GM11168 (cell line): ENCODE results near the gene FGFR3.

Experiments used
- in situ Hi-C: fragments of 300-500 bp; cut with MboI; formaldehyde crosslinking; loops from one replicate; pipeline ENCODE4 v1.12.0; 2022; ENCODE audit warnings: low sequenced_read_pairs; ENCODE audit not compliant: unreplicated experiment

Gene FGFR3

DNA sequence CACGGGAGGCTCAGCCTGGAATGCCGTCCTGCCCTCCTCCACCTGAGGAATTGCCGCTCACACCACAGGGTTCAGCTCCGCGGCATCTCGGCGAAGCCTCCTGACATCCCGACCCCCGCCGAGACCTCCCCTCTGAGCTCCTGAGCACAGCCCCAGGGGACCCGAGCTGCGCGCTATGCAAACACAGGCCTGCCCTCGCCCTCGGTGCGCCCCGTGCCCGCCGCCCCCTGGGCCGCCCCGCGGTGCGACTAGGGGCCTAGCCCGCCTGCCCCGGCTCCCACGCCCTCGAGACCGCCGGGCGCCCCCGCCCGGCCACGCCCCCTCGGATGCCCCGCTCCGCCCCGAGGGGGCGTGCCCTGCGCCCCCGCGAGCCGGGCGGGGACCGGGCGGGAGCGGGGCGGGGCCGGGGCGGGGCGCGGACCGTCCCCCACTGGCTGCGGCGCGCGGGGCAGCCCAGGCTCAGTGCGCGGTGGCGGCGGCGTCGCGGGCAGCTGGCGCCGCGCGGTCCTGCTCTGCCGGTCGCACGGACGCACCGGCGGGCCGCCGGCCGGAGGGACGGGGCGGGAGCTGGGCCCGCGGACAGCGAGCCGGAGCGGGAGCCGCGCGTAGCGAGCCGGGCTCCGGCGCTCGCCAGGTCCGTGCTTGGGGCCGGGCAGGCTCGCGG, at the start of gene FGFR3:
Gene FGFR3, plus strand, starts transcription at position 462 of the 664 bp plus-strand sequence. CDS start 642 bp downstream, outside the sequence.
- in situ Hi-C loops: no loop called here

DNA sequence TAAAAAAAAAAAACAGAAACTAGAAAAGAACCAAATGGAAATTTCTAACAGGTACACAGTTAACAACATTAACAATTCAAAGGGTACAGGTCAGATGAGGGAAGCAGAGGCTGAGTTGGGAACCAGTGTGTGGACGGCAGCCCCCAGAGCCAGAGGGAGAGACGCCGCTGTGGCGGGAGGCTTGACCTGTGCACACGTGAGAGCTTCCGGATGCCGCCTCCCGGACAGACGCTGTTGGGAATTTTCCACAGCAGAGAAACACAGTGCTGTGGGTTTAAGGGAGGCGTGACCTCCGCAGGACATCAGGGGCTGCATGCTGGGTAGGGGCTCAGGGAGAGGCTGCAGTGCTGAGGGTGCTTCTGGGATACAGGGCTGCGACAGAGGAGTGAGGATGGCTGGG, 49.5 kb upstream of the FGFR3 start:
- in situ Hi-C loops: loop anchor here (10.0 kb wide), 1 partner anchor 71 kb away; no protein-coding TSS in a partner anchor

DNA sequence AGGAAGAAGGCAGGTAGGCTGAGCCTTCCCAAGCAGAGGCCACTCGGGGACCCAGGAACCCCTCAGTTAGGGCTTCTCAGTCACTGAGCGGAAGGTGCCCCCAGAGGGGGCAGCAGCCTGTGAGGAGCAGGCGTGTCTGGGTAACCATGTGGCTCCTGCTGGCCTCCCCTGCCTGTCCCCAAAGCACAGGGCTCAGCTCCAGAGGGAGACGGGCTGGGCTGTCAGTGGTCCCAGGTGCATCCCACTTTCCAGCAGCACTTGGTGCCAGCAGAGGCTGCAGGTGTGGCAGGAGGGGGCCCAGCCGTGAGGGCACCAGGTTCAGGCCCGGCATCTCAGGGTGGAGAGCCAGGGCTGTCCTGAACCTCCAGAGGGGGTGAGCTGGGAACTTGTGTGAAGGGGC, 49.1 kb upstream of the FGFR3 start:
- in situ Hi-C loops: loop anchor here (10.0 kb wide), 1 partner anchor 71 kb away; no protein-coding TSS in a partner anchor

DNA sequence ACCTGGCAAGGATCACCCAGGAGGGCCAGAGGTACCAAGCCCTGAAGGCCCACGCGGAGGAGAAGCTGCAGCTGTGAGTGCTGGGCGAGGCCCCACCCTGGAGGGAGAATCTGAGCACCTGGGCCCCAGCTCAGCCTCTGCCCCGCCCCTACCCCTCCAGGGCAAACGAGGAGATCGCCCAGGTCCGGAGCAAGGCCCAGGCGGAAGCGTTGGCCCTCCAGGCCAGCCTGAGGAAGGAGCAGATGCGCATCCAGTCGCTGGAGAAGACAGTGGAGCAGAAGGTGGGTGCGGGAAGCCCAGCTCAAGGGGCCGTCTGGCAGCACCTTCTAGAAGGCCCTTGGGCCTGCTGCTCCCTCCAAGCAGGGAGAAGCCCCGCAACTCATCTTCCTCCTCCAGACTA, 48.5 kb upstream of the FGFR3 start:
- in situ Hi-C loops: loop anchor here (10.0 kb wide), 1 partner anchor 70 kb away; no protein-coding TSS in a partner anchor

DNA sequence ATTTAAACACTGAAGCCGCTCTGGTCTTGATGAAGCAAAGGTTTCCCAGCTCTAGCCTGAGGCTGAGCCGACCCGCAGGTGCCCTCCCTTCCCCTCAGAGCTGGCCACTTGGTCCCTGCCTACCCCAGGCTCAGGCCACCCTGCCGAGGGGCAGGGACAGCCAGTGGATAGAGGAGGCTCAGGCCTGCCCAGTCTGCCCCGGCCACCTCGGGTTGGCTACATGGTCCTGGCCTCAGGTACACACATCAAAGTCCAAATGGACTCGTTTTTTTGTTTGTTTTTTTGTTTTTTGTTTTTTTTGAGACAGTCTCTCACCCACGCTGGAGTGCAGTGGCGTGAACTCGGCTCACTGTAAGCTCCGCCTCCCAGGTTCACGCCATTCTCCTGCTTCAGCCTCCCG, 47.9 kb upstream of the FGFR3 start:
- in situ Hi-C loops: loop anchor here (10.0 kb wide), 1 partner anchor 70 kb away; no protein-coding TSS in a partner anchor

DNA sequence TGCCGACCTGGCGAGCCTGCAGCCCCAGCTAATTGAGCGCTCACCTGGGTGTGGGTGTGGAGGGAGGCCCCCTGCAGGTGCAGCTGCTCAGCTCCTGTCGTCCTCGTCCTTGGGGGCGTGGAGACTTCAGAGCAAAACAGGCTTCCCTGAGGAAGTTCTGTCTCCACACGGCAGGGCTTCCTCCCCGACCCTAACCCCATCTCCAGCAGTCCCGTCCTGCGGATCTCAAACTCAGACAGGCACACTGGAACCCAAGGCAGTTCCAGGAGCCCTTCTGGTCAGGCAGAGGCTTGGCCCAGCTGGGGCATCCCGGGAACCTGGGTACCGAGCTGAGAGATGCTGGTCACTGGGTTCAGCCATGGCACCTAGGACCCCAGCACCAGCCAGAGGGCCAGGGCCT, 47.4 kb upstream of the FGFR3 start:
- in situ Hi-C loops: loop anchor here (10.0 kb wide), 1 partner anchor 69 kb away; no protein-coding TSS in a partner anchor

DNA sequence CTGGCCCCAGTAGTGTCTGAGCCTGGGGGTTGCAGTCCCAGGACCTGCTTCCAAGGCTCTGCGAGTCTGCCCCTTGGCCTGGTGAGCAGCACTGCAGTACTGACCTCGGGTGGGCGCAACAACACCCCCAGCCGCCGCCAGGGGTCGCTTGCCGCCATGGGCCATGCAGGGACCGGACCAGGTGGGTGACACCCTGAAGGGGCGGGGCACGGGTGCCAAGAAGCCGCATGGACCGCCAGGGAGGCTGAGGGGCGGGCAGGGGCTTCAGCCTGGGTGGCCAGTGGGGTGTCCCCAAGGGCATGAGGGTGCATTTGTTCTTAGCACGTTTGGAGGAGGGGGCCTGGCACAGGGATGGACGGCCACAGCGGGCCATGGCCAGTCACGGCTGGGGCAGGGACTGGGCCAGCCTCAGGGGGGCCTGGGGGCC, 46.8 kb upstream of the FGFR3 start:
- in situ Hi-C loops: loop anchor here (10.0 kb wide), 1 partner anchor 69 kb away; no protein-coding TSS in a partner anchor

DNA sequence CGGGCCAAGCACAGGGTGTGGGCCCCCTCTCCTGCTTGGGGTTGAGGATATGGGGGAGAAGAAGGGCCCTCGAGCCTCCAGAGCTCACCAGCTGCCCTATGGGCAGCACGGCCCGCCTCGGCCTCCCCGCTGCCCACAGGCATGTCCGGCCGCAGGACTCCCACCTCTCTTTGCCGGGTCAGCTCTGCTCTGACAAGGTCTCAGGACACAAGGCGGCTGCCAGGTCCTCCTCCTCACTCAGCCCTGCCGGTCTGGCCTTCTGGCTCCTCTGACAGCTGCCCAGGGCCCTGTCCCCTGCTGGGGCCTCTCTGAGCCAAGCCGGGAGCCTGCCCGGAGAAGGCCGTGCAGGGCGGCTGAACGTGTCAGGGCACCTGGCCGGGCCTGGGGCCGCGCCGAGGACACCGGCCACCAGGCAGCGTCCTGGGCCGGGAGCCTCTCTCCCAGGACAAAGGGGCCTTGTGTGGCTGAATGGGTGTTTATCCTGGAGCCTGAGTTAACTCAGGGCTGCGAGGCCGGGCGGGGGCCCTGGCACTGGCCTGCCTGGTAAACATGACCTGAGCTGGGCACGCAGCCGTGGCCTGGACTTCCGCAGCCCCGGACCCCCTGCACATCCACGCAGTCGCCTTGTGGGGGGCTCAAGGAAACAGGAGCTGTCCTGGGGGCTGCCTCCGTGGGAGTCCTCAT, 46.0 kb upstream of the FGFR3 start:
- in situ Hi-C loops: loop anchor here (10.0 kb wide), 1 partner anchor 68 kb away; no protein-coding TSS in a partner anchor

DNA sequence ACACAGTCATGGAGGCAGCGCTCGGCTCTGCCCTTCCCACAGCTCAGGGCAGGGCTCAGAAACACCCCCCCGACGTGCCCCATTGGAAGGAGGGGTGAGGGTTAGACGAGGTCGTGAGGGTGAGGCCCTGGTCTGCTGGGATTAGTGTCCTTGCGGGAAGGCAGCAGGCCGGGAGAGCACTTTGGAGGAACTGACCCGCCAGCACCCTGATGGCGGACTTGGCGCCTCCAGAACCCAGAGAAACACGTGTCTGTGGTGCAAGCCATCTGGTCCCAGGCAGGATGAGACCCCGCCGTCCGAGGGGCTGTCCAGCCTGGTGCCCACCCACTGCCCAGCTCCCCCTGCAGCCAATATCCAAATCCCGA, 45.5 kb upstream of the FGFR3 start:
- in situ Hi-C loops: loop anchor here (10.0 kb wide), 1 partner anchor 67 kb away; no protein-coding TSS in a partner anchor

DNA sequence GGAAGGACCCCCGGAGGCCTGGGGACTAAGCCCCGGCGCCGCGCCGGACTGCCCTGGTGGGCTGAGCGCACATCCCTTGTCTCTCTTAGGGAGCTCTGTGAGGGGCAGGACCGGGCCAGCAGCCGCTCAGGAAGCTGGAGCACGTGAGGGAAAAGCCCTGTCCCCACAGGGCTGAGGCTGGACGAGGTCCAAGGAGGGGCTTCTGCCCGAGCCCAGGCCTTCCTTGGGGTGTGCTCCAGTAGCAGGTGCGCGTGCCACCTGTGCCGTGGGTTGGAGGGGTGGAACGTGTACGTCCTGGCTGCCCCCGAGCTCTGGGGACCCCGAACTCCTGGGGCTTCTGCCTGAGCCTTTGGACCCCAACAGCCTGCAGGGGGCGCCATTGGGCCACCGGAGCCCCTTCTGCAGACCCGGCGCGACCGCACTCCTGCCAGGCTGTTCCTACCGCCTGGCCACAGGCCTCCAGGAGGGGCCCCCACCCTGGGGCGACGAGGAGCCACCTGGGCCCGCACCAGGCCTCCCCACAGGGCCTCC, 44.6 kb upstream of the FGFR3 start:
- in situ Hi-C loops: loop anchor here (10.0 kb wide), 1 partner anchor 66 kb away; no protein-coding TSS in a partner anchor

DNA sequence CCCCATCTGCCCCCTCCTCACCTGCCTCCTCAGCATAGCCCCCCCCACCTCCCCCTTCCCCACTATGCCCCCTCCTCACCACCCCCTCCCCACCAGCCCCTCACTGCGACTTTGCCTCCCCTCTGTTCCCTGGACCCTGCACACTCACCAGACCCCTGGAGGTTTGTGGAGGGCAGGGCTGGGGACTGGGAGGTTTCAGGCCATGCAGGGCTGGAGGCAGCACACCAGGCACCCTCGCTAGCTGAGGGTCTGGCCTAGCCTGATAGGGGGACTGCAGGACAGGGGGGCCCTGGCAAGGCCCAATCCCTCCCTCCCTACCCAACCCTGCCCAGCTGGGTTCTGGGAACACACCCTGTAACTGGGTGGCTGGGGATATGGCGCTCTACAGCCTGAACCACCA, 43.7 kb upstream of the FGFR3 start:
- in situ Hi-C loops: loop anchor here (10.0 kb wide), 1 partner anchor 65 kb away; no protein-coding TSS in a partner anchor

DNA sequence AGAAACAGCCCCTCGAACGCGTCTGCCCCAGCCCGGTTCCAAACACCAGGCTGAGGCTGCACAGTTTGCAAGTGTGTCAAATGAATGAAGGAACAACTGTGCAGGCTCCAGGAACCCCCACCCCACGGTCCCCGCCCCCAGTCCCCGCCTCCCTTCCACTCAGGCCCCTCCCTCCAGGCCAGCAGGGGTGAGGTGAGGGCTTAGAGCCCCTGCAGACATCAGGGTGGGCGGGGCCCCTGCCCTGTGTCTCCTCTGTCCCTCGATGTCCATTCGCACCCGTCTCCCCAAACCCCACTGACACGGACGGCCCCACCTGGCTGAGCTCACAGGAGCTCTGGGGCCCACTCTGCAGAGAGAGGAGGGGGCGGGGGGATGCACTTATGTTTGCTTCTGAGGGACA, 43.3 kb upstream of the FGFR3 start:
- in situ Hi-C loops: loop anchor here (10.0 kb wide), 1 partner anchor 65 kb away; no protein-coding TSS in a partner anchor

DNA sequence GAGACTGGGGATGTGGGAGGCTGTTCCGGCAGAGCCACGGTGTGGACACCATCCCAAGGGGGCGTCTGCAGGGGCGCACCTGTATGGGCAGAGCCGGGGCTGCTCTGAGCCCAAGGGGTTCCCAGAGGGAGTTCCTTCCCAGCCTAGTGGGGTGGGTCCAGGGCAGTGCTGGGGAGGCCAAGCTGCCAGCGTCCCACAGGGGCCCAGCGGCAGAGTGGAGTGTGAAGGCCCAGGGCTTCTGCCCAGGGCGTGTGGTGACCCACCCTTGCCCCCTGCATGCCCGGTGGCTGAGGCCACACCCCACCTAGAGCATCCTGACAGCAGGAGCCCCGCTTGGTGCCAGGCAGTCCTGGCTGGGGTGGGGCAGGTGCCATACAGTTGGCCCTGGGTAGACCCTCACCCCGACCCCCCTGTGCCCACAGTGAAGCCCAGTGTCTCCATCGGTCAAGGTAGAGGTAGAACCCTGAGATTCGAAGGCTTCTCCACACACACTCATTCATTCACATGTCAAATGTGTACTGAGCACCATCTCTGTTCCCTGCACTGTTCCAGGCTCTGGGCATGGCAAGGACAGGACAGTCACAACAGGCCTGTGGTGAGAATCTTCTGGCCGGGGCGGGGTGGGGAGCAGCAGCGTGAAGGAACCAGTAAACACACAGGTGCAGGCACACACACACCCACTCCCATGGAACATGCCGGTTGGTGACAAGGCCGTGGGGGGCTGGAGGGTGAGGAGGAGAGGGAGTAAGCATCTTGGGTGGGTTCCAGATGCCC, 42.5 kb upstream of the FGFR3 start:
- in situ Hi-C loops: no loop called here

DNA sequence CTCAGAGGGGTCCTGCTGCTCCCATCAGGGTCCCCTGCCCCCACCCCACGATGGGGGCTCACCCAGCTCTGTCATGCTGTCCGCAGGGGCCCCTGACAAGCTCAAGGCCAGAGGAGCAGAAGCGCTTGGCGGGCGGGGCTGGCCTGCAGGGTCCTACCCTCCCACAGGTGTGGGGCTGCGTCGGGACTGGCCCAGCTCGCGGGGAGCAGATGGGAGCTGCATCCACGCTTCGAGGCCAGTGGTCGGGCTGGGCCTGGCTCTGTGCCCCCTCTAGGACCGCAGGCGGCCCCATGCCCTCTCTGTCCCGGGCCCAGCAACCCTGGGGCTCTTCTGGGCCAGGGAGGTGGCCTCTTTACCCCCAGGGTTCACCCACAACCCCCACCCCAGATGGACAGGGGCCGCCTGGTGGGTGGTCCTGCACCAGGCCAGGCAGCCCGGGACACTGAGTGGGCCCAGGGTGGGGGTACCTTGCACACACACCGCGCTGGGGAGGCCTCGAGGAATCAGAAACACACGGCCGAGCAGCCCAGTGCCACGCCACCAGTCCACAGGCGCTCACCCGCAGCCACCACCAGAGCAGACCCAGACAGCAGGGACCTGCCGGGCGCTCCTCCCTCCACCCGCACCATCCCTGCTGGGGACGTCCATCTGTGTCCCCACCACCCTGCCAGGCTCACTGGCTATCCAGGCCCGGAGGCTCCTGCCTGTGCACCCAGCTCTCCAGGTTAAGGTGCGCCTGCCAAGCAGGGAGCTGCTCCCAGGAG, 41.8 kb upstream of the FGFR3 start:
- in situ Hi-C loops: no loop called here

DNA sequence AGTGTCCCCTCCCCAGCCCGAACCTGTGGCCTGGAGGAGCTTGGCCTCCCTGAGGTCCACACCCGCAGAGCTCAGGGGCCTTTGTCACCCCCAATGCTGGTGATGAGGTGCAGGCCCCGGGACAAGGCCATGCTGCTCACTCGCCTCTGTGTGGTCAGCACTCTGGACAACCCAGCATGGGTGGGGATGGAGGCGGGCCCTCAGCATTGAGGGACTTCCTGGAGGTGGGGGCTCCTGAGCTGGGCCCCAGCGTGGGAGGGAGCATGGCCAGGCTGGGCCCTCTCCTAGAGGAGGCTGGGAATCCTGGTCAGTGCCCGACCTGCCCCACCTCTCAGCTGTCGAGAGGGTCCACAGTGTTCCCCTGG, 41.2 kb upstream of the FGFR3 start:
- in situ Hi-C loops: no loop called here

DNA sequence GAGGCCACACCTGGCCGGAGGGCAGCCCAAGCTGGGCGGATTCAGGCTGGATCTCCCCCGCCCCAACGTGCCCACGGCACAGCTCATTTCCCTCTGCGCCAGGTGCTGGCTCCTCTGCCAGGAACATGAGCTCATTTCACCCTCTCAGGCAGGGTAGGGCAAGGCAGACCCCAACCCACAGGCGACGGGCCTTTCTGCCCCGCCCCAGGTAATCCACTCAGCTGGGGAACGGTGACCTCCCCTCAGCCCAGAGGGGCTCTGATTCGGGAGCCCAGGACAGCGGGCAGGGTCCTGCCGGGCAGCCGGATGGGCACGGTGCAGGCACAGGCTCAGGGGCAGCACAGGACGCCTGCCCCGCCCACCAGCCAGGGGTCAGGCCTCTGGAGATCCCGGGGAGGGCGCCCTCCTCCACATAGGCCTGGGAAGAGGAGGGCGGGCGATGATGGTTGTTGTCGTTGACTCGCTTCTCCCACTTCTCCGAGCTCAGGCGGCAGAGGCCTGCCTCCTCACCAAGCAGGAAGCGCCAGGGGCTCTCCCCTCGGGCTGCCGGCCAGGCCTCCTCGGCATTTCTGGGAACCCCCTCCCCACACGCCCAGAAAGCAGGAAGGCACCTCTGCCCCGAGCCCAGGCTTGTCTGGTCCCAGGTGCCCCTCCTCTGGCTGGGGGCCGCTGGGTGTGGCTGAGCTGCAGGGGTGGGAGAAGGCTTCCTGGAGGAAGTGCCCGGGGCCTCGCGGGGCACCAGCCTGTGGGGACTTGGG, 40.6 kb upstream of the FGFR3 start:
- in situ Hi-C loops: no loop called here

DNA sequence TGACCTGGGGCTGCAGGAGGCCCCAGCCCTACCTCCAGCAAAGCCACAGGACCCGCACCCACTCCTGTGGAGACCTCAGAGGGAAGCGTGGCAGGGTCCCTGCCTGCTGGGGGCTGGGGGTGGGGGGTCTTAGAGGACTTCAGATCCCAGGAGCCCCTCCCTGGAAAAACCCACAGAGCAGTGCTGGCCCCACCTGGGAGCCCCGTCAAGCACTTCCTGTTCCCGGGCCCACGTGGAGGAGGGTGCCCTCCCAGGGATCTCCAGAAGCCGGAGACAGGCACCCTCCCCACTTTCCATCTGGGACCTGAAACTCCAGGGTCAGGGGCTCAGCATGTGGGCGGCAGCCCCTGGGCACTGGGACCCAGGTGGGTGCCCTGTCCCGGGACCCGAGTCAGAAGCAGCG, 39.8 kb upstream of the FGFR3 start:
- in situ Hi-C loops: no loop called here

DNA sequence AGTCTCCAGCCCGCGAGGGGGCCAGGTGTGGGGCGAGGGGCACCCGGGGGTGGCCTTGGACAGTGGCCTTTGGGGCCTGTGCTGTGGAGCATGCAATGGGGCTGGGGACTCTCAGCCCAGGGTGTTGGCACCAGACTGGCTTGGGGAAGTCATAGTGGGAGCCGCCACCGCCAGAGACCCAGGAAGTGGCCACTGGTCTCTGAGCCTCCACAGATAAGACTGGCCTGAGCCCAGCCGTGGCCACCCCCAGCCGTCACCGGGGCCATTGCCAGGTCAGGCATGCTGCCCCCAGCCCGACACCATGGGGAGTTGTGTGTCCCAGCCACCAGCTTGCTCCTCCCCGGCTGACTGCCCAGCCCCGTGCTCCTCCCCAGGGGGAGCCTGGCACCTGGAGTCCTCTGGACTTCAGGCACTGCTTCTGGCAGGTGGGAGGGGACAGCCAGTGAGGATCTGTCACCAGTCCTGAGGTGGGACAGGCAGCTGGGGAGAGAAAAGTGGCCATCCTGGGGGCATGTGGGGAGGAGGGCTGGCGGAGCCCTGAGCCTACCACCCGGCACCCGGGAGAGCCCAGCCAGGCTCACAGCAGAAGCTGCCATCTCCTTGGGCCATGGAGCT, 39.3 kb upstream of the FGFR3 start:
- in situ Hi-C loops: no loop called here
